Endometrial microvascular endothelial cells (primary cell): ENCODE results near the gene FAM120C. TPM values are rescaled to one million over a fixed set of nuclear protein-coding genes. Genes with fewer than 3 reads are reported as not detected.

Source experiments
- in situ Hi-C: cut with HindIII; loops from 2 replicates; pipeline ENCODE4 v1.10.0; 2017; ENCODE audit warnings: low sequenced_read_pairs, low pct_unique_long_range_greater_than_20kb; ENCODE audit errors: inconsistent ontology term
- total RNA-seq: library from RNA; depleted of rRNA; stranded (reverse); fragments of >200 nt; gene quantifications from one replicate; pipeline ENCODE4 v1.2.3, GENCODE V29; 2015; ENCODE audit errors: inconsistent ontology term

FAM120C gene, protein sequence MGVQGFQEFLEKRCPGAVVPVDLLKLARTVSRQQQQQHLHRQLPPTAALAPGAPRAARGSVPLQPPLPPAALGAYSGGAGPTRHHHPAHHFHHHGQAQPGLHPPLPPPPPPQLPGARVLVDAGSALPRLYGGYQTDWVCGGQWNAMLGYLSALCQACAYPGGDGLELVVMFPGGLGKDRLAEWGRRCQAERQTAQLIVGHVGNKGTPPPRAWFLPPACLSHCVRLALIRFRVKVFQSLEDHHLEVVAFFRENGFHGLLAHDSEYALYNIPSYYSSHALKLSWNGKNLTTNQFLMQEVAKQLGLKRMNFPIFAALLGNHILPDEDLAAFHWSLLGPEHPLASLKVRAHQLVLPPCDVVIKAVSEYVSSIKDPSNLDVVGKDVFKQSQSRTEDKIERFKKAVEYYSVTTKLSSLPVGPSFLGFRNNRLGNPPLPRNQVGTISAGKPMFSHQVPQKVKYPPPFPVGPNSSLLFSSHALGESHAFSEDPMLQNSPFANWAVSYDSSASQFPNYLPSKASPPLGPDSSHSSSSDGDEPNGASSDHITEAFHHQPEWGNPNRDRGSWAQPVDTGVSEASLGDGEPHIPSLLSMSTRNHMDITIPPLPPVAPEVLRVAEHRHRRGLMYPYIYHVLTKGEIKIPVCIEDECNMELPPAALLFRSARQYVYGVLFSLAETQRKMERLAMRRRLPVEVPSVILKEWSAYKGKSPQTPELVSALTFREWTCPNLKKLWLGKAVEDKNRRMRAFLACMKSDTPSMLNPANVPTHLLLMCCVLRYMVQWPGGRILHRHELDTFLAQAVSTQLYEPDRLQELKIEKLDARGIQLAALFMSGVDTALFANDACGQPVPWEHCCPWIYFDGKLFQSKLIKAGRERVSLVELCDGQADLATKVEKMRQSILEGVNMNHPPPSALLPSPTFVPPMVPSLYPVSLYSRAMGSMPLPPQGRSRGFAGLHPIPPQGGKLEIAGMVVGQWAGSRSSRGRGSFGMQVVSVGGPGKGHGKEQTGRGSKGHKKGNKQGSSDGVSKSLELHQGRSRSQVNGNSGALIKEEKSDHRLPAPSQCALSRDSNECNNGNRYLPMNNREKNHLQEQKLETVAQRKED
- 4.7 TPM for total RNA-seq

- in situ Hi-C loops = no loop called here
Observed at GRCh38 chrX:54182864-54183613, at the start of gene FAM120C. TSS of gene FAM120C (minus strand) at chrX:54183254. CDS start at chrX:54183198, 56 bp downstream.

- in situ Hi-C loops = no loop called here
Observed at GRCh38 chrX:54230435-54231148, 47.5 kb upstream of the FAM120C start.

- in situ Hi-C loops = no loop called here
Observed at GRCh38 chrX:54223581-54223980, 40.5 kb upstream of the FAM120C start.

DNA sequence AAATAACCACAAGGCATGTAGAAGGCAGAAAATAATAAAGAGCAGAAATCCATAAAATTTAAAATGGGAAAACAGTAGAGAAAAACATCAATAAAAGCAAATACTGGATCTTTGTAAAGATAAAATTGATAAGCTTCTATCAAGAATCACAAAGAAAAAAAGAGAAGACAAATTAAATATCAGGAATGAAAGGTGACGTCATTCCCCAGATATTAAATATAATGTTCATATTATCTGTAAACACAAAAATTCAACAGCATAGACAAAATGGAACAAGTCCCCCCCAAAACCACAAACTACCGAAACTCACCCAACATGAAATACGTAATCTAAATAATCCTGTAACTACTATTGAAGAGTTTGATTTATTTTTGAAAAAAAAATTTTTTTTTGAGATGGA lies 30.5 kb upstream of the FAM120C start:
- in situ Hi-C loops = no loop called here

DNA sequence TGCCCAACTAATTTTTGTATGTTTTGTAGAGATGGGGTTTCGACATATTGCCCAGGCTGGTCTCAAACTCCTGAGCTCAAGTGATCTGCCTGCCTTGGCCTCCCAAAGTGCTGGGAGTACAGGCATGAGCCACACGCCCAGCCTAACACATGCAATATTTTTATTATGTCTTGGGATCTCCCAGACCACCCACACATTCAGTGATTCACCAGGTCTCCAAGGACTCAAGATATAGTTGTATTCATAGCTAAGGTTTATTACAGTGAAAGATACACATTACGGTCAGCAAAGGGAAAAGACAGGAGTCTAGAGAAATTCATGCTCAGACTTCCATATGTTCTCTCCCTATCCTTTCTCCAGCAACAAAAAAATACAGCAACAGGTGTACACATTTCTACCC lies 25.5 kb upstream of the FAM120C start:
- in situ Hi-C loops = no loop called here

DNA sequence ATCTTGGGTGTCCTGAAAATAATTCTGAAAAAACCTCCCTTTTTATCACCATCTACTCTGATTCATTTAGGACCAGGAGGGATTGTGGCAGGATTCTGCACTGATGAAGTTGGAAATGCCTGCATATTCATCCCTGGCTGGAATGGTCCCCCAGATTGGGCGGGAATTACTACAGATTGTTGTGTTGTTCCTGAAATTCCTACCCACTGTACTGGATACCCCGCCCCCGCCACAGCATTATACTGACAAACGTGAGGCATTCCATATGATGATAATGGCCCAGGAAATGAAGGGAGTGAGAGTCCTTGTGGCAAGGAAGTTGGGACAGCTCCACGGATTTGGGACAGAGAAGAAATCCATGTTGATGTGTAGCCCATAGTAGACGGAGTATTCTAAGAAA lies 15.2 kb upstream of the FAM120C start:
- in situ Hi-C loops = no loop called here

DNA sequence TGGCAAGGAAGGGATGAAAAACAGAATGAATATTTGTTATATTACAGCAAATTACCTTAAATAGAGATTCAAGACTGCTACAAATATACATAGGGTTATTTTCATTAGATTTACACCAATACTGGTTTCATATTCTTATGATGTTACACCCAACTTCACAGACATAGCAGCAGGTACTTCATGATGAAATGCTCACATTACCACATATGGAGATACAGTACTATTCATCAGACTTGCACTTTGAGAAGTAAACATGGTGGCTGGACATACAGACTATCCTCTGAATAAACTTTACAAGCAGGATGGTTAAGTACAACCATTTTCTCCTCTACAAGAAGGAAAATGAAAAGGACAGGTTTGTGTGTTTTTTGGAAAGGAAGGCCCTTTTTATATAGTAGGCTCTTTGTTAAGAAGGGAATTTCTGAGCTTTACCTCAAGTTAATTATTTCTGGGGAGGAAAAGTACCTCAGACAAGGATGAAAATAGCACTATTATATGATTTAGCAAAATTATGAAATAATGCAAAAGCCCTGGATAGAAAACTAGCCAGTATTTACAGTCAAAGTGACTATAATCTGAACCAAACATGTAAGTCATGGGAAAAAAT lies 12.0 kb upstream of the FAM120C start:
- in situ Hi-C loops = no loop called here

- in situ Hi-C loops = no loop called here
Observed at GRCh38 chrX:54193085-54193821, 10.2 kb upstream of the FAM120C start.

DNA sequence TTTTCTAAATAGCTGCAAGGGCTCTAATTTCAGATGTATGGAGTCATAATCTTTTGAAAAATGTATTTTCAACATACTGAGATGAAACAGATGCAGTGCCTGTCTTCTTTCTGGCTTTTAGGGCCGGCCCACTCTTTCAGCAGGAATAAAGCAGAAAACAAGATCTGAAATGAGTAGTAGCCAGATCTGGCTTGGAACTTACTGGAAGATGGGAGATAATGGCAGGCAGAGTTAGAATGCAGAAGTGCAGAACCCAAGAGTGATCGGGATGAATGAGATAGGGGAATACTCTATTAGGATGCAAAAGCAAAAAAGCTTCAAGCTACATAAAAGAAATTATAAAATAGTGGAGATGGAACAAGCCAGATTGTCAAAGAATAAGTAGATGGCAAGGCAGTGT lies 1.4 kb upstream of the FAM120C start:
- in situ Hi-C loops = no loop called here

- in situ Hi-C loops = no loop called here
Observed at GRCh38 chrX:54182194-54182863, 725 bp downstream of the FAM120C start.

DNA sequence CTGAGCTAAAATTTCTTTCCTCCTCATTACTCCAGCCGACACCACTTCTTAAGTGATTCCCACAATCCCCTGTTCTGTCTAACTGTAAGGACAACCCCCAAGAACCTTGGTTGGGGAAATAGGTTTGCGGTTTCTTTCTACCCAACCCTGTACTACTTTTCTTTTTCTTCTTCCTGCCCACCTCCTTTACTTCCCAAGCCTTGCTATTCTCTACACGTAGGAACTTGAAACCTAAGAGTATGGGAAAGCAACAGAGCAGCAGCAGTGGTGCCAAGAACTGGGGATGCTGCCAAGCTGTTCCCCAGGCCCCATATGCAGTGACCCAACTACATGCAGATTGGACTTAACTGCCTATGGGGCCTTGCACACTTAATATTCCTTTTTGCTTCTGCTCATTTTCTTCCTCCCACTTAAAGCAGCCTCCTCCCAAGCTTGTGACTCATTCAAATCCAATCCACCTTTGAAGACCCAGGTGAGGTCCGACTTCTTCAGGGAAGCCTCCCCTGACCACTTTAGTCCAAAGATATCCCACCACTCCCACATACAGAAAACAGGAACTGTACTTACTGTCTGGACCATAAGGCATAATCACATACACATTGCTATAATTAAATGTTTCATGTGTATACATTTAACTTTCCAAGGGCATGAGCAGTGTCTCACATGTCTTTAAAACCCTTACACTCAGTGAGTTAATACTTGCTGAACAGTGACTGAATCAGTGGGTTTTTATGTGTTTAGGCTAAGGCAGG lies 1.7 kb downstream of the FAM120C start:
- in situ Hi-C loops = no loop called here

DNA sequence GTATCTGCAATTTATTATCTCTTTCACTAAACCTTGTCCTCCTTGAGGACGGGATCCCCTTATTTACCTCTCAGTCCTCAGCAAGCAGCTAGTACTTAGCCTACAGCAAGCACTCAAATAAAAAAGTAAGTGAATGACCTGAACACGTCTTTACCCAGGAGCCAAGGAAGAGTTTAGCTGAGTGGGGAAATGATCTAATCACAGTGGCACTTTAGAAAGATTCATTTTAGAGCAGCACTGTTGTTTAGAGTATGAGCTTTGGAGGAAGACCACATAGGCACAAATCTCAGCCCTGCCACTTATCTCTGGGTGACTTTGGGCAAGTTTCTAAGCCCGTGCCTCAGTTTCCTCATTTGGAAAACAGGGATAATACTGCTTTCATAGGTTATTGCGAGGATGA lies 2.7 kb downstream of the FAM120C start:
- in situ Hi-C loops = no loop called here

GRCh38 chrX:54178100-54178940 lies 4.7 kb downstream of the FAM120C start:
- in situ Hi-C loops = no loop called here

DNA sequence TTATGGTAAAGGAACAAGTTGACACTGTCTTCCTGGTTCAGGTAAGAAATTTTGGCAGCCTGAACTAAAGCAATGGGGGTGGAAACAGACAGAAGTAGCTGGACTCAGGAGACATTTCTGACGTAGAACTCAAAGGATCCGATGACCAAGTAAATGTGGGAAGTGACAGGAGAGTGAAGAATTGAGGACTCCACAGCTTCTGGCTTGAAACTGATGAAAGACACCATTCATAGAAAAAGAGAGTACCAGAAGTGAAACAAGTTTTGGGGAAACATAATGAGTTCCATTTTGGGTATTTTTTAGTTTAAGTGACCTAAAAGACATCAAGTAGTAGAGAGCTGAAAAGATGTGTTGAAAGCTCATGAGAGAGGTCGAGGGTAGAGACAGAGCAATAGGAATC lies 5.7 kb downstream of the FAM120C start:
- in situ Hi-C loops = no loop called here

- in situ Hi-C loops = no loop called here
Observed at GRCh38 chrX:54173791-54174190, 9.3 kb downstream of the FAM120C start.
